LoVo (cell line): ENCODE data around the gene ARL13A.
A peak's percentile ranks its signal among the peaks of the same experiment; 100 is the strongest.
"Not testable (repeated sequence)": the region's sequence is repeated elsewhere in the genome, so short reads cannot be mapped to it uniquely, and the experiment has no call there.

Experiments
- DNase-seq: peaks from one replicate; pipeline ENCODE4 v3.0.0-alpha.2; 2016; ENCODE audit warnings: low spot score

The ARL13A gene

GRCh38 chrX:100990139-100990538 lies 20.6 kb downstream of the ARL13A start:
- DNase-seq = no peak

GRCh38 chrX:100994352-100995281 lies 25.1 kb downstream of the ARL13A start:
- DNase-seq = peak; percentile 16

GRCh38 chrX:100995469-100995868 lies 26.0 kb downstream of the ARL13A start:
- DNase-seq = no peak

- no peak for DNase-seq
These were observed 29.9 kb downstream of the ARL13A start for GRCh38 chrX:100999451-100999850.

- DNase-seq = no peak
These were observed 39.6 kb downstream of the ARL13A start for GRCh38 chrX:101009090-101009489.

- DNase-seq = not testable (repeated sequence)
These were observed 42.5 kb downstream of the ARL13A start for GRCh38 chrX:101012031-101012430.

- DNase-seq = no peak
These were observed 52.5 kb downstream of the ARL13A start for GRCh38 chrX:101022020-101022419.

GRCh38 chrX:101025126-101025525 lies 55.6 kb downstream of the ARL13A start:
- no peak for DNase-seq

GRCh38 chrX:101028562-101028961 lies 59.1 kb downstream of the ARL13A start:
- no peak for DNase-seq

GRCh38 chrX:101029665-101030064 lies 60.2 kb downstream of the ARL13A start:
- no peak for DNase-seq

GRCh38 chrX:101037231-101037630 lies 67.7 kb downstream of the ARL13A start:
- no peak for DNase-seq

GRCh38 chrX:101040197-101040596 lies 70.7 kb downstream of the ARL13A start:
- no peak for DNase-seq
